Neutrophil (primary cell): ENCODE data around the gene ATP5F1E.

Experiments used
- H3K27ac ChIP-seq: fragments of 200-600 bp; sonication (generic); 2 replicates; pipeline ENCODE4 v1.5.1; 2016; ENCODE audit warnings: mild to moderate bottlenecking, moderate library complexity
- H3K27me3 ChIP-seq: fragments of 200-600 bp; sonication (generic); 2 replicates; pipeline ENCODE4 v1.6.0; 2016; ENCODE audit warnings: mild to moderate bottlenecking
- H3K36me3 ChIP-seq: fragments of 200-600 bp; sonication (generic); 2 replicates; pipeline ENCODE4 v1.5.1; 2017
- H3K4me1 ChIP-seq, 2 experiments: fragments of 200-600 bp in 1 of 2; sonication (generic) in 1 of 2; 1 replicate in 1 of 2; 2 replicates in 1 of 2; pipeline versions ENCODE4 v1.5.1 to v1.6.1; 2013 to 2016; ENCODE audit warnings: low read depth in 1 of 2, low read length in 1 of 2, mild to moderate bottlenecking in 1 of 2, moderate library complexity in 1 of 2; ENCODE audit not compliant: control insufficient read depth in 1 of 2, insufficient read depth in 1 of 2
- H3K4me3 ChIP-seq, 2 experiments: fragments of 200-600 bp in 1 of 2; sonication (generic) in 1 of 2; 1 replicate in 1 of 2; 2 replicates in 1 of 2; pipeline ENCODE4 v1.5.1; 2013 to 2016; ENCODE audit warnings: low read depth in 1 of 2, low read length in 1 of 2, mild to moderate bottlenecking in 1 of 2, moderate library complexity in 1 of 2
- H3K9me3 ChIP-seq: fragments of 200-600 bp; sonication (generic); 2 replicates; pipeline ENCODE4 v1.5.1; 2016
- TF ChIP-seq, protein P1 (sequence below): fragments of 200-600 bp; sonication (generic); IDR thresholded peaks from 2 replicates; pipeline ENCODE4 v1.5.1; 2016; ENCODE audit warnings: antibody characterized with exemption

ATP5F1E gene

GRCh38 chr20:59006864-59007664, 25.1 kb downstream of the ATP5F1E start, which contains the start of gene CTSZ:
Gene CTSZ, minus strand, starts transcription at chr20:59007254. Its CDS starts 126 bp downstream, at chr20:59007128.
- Histone ChIP-seq H3K36me3 (peaks cover 23% of the 10 kb centered on the region), H3K4me3 (peak within 1 kb of the TSS; percentile 86 to 88), H3K27ac (peak within 1 kb of the TSS; percentile 97), H3K27me3 (no peaks in the 10 kb centered on the region), H3K9me3 (no peaks in the 10 kb centered on the region), H3K4me1 (peaks cover 46 to 56% of the 10 kb centered on the region in 2 experiments)
- TF ChIP-seq, protein P1, sequence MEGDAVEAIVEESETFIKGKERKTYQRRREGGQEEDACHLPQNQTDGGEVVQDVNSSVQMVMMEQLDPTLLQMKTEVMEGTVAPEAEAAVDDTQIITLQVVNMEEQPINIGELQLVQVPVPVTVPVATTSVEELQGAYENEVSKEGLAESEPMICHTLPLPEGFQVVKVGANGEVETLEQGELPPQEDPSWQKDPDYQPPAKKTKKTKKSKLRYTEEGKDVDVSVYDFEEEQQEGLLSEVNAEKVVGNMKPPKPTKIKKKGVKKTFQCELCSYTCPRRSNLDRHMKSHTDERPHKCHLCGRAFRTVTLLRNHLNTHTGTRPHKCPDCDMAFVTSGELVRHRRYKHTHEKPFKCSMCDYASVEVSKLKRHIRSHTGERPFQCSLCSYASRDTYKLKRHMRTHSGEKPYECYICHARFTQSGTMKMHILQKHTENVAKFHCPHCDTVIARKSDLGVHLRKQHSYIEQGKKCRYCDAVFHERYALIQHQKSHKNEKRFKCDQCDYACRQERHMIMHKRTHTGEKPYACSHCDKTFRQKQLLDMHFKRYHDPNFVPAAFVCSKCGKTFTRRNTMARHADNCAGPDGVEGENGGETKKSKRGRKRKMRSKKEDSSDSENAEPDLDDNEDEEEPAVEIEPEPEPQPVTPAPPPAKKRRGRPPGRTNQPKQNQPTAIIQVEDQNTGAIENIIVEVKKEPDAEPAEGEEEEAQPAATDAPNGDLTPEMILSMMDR = no peak

DNA sequence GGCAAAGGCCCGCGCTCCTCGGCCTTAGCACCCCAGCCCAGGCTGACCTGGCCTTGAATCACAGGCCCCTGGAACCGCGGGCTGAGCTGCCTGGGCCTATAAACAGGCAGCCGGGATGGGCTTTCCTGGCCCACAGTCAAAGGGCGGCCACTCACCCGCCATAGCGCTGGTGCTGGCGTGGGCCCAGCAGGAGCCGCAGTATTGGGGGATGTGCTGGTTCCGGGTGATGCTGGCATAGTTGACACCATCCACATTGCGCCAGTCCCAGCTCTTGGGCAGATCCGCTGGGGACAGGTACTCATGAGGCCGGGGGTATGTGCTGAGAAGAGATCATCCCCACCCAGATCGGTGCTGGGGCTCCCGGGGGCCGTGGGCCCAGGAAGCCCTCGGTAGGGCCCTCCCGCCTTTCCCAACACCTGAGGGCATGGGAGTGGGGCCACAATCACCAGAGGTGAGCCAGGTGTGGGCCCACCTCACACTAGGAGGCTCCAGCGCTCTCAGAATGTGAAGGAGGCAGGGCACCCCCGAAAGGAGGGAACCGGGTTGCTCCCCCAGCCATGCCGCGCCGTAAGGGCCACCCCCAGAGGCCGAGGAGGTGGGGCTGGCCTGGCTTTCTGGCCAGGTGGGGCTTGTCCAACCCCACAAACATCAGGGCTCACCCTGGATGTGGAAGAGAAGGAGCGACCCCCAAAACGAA, 25.8 kb downstream of the ATP5F1E start:
- H3K9me3 ChIP-seq = no peaks in the 10 kb centered on the region
- H3K4me1 ChIP-seq = peaks cover 46 to 56% of the 10 kb centered on the region in 2 experiments
- no peaks in the 10 kb centered on the region for H3K27me3 ChIP-seq
- H3K36me3 ChIP-seq = peaks cover 30% of the 10 kb centered on the region
- peak overlapping the region; percentile 86 to 88 for H3K4me3 ChIP-seq
- H3K27ac ChIP-seq = peak overlapping the region; percentile 97
- TF ChIP-seq, protein P1 = no peak

GRCh38 chr20:59005523-59006166, 26.5 kb downstream of the ATP5F1E start:
- TF ChIP-seq, protein P1 = no peak
- H3K9me3 ChIP-seq = no peaks in the 10 kb centered on the region
- peaks cover 46 to 56% of the 10 kb centered on the region in 2 experiments for H3K4me1 ChIP-seq
- peak overlapping the region; percentile 97 for H3K27ac ChIP-seq
- peak overlapping the region; percentile 86 to 88 for H3K4me3 ChIP-seq
- H3K27me3 ChIP-seq = no peaks in the 10 kb centered on the region
- peaks cover 37% of the 10 kb centered on the region for H3K36me3 ChIP-seq

GRCh38 chr20:59004763-59005522, 27.2 kb downstream of the ATP5F1E start:
- Histone ChIP-seq H3K36me3 (peaks cover 44% of the 10 kb centered on the region), H3K9me3 (no peaks in the 10 kb centered on the region), H3K4me3 (peak overlapping the region; percentile 86 to 88), H3K27ac (peak overlapping the region; percentile 97), H3K27me3 (no peaks in the 10 kb centered on the region), H3K4me1 (peaks cover 46 to 56% of the 10 kb centered on the region in 2 experiments)
- TF ChIP-seq, protein P1 = no peak

- Histone ChIP-seq H3K27ac (peak overlapping the region; percentile 97), H3K36me3 (peaks cover 49% of the 10 kb centered on the region), H3K4me3 (peak overlapping the region; percentile 86 to 88), H3K27me3 (no peaks in the 10 kb centered on the region), H3K4me1 (peaks cover 46 to 56% of the 10 kb centered on the region in 2 experiments), H3K9me3 (no peaks in the 10 kb centered on the region)
- TF ChIP-seq, protein P1 = no peak
These were observed 27.7 kb downstream of the ATP5F1E start for GRCh38 chr20:59004493-59004762.
